Measurements from ENCODE around the gene WDR37. TPM values are rescaled to one million over a fixed set of nuclear protein-coding genes. Genes with fewer than 3 reads are reported as not detected.
"Not testable (repeated sequence)": the region's sequence is repeated elsewhere in the genome, so short reads cannot be mapped to it uniquely, and the experiment has no call there.

WDR37 gene
- total RNA-seq, 1 experiment from 2014 or later: 4.5 TPM

GRCh38 chr10:1157615-1157933, 101.4 kb downstream of the WDR37 start:
- Histone ChIP-seq H3K27ac (ENCODE audit: low read length) (no peak overlapping the region), H4K20me1 (ENCODE audit: low read length) (no peaks in the 10 kb centered on the region), H3K36me3 (ENCODE audit: low read depth, low read length) (no peaks in the 10 kb centered on the region), H3K4me3 (ENCODE audit: low read length) (no peak overlapping the region), H3F3A (ENCODE audit: low read length, unreplicated experiment) (no peaks in the 10 kb centered on the region), H3K9me2 (replicated peaks; ENCODE audit: low read length) (no peaks in the 10 kb centered on the region), H2AFZ (ENCODE audit: low read length) (no peak overlapping the region), H3K27me3 (ENCODE audit: low read length) (peaks cover 12% of the 10 kb centered on the region; the same call in 1 of the 2 replicates), H3K9me3 (ENCODE audit: low read length) (no peaks in the 10 kb centered on the region), H3K4me1 (ENCODE audit: insufficient read depth, low read length) (no peaks in the 10 kb centered on the region), H3K79me2 (ENCODE audit: low read length) (no peaks in the 10 kb centered on the region), H3K4me2 (ENCODE audit: low read length) (no peak overlapping the region), H3K9ac (ENCODE audit: low read length) (no peak overlapping the region)
- ATAC-seq (no peak), DNase-seq (no peak)
- TF ChIP-seq EZH2 (IDR thresholded peaks at IDR 0.05; ENCODE audit: low read length, unreplicated experiment) (no peak), EZH2phosphoT487 (IDR thresholded peaks at IDR 0.05; ENCODE audit: borderline replicate concordance, low read length) (no peak)
- TF ChIP-seq, protein P1, sequence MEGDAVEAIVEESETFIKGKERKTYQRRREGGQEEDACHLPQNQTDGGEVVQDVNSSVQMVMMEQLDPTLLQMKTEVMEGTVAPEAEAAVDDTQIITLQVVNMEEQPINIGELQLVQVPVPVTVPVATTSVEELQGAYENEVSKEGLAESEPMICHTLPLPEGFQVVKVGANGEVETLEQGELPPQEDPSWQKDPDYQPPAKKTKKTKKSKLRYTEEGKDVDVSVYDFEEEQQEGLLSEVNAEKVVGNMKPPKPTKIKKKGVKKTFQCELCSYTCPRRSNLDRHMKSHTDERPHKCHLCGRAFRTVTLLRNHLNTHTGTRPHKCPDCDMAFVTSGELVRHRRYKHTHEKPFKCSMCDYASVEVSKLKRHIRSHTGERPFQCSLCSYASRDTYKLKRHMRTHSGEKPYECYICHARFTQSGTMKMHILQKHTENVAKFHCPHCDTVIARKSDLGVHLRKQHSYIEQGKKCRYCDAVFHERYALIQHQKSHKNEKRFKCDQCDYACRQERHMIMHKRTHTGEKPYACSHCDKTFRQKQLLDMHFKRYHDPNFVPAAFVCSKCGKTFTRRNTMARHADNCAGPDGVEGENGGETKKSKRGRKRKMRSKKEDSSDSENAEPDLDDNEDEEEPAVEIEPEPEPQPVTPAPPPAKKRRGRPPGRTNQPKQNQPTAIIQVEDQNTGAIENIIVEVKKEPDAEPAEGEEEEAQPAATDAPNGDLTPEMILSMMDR (conservative IDR thresholded peaks at IDR 0.05; ENCODE audit: low read depth, low read length): no peak
- ChIA-PET CTCF (no interaction called here), POLR2A (ENCODE audit: unreplicated experiment) (no interaction called here)
- no TSS peak for BruUV-seq (replicated peaks)
- intact Hi-C loops (cut with micrococcal nuclease): no loop called here

GRCh38 chr10:1158066-1158465, 101.9 kb downstream of the WDR37 start:
- no peaks in the 10 kb centered on the region for H3K9me2 ChIP-seq (replicated peaks; ENCODE audit: low read length)
- H4K20me1 ChIP-seq (ENCODE audit: low read length): no peaks in the 10 kb centered on the region
- ChIA-PET POLR2A (ENCODE audit: unreplicated experiment) (no interaction called here), CTCF (no interaction called here)
- intact Hi-C loops (cut with micrococcal nuclease): no loop called here
- H3K9me3 ChIP-seq (ENCODE audit: low read length): no peaks in the 10 kb centered on the region
- no peak for ATAC-seq
- H3K27me3 ChIP-seq (ENCODE audit: low read length): peaks cover 9% of the 10 kb centered on the region; the same call in 1 of the 2 replicates
- H3K27ac ChIP-seq (ENCODE audit: low read length): no peak overlapping the region
- BruUV-seq (replicated peaks): no TSS peak
- no peaks in the 10 kb centered on the region for H3F3A ChIP-seq (ENCODE audit: low read length, unreplicated experiment)
- TF ChIP-seq, protein P1 (conservative IDR thresholded peaks at IDR 0.05; ENCODE audit: low read depth, low read length): no peak
- TF ChIP-seq EZH2 (IDR thresholded peaks at IDR 0.05; ENCODE audit: low read length, unreplicated experiment): no peak
- no peak for TF ChIP-seq EZH2phosphoT487 (IDR thresholded peaks at IDR 0.05; ENCODE audit: borderline replicate concordance, low read length)
- no peak for DNase-seq
- no peaks in the 10 kb centered on the region for H3K79me2 ChIP-seq (ENCODE audit: low read length)
- no peak overlapping the region for H2AFZ ChIP-seq (ENCODE audit: low read length)
- H3K4me1 ChIP-seq (ENCODE audit: insufficient read depth, low read length): no peaks in the 10 kb centered on the region
- H3K9ac ChIP-seq (ENCODE audit: low read length): no peak overlapping the region
- no peak overlapping the region for H3K4me3 ChIP-seq (ENCODE audit: low read length)
- H3K36me3 ChIP-seq (ENCODE audit: low read depth, low read length): no peaks in the 10 kb centered on the region
- H3K4me2 ChIP-seq (ENCODE audit: low read length): no peak overlapping the region

GRCh38 chr10:1158536-1158935, 102.4 kb downstream of the WDR37 start:
- DNase-seq; H3F3A ChIP-seq (ENCODE audit: low read length, unreplicated experiment); H3K27me3 ChIP-seq (ENCODE audit: low read length); H3K27ac ChIP-seq (ENCODE audit: low read length); H3K4me1 ChIP-seq (ENCODE audit: insufficient read depth, low read length); H3K9me3 ChIP-seq (ENCODE audit: low read length); BruUV-seq (replicated peaks); CTCF ChIA-PET; H3K36me3 ChIP-seq (ENCODE audit: low read depth, low read length); H3K79me2 ChIP-seq (ENCODE audit: low read length); H2AFZ ChIP-seq (ENCODE audit: low read length); H3K9me2 ChIP-seq (replicated peaks; ENCODE audit: low read length); H3K4me2 ChIP-seq (ENCODE audit: low read length); ATAC-seq; intact Hi-C loops (cut with micrococcal nuclease); H4K20me1 ChIP-seq (ENCODE audit: low read length); POLR2A ChIA-PET (ENCODE audit: unreplicated experiment); H3K9ac ChIP-seq (ENCODE audit: low read length); H3K4me3 ChIP-seq (ENCODE audit: low read length): not testable (repeated sequence)
